WTC11 (cell line): ENCODE data around the gene FCHSD2. TPM values are rescaled to one million over a fixed set of nuclear protein-coding genes. Genes with fewer than 3 reads are reported as not detected.

Experiments used
- ATAC-seq: fragments of 200-7000 bp; cut with Tn5 transposase; 2 replicates; pipeline ENCODE4 v1.10.0; 2021; ENCODE audit warnings: mild to moderate bottlenecking, moderate library complexity
- CTCF ChIA-PET: fragments of 300-600 bp; sonication (Branson Sonifier 250); formaldehyde crosslinking; loops from one replicate; lab custom pipeline; 2021; ENCODE audit warnings: antibody characterized with exemption; lab: Charles Lee
- POLR2A ChIA-PET: fragments of 350-600 bp; sonication (Branson Sonifier 250); formaldehyde crosslinking; loops from one replicate; lab custom pipeline; 2021; ENCODE audit warnings: antibody characterized with exemption; lab: Charles Lee
- DNase-seq: peaks from one replicate; pipeline ENCODE4 v3.0.0; 2021; ENCODE audit warnings: low spot score
- H3K27ac Mint-ChIP-seq: 2 replicates; pipeline ENCODE4 v1.8.0; 2021; ENCODE audit warnings: mixed read lengths
- H3K27me3 Mint-ChIP-seq: 2 replicates; pipeline ENCODE4 v1.8.0; 2021; ENCODE audit warnings: low read depth, mild to moderate bottlenecking, moderate library complexity, mixed read lengths
- H3K36me3 Mint-ChIP-seq: 2 replicates; pipeline ENCODE4 v1.8.0; 2021; ENCODE audit warnings: mixed read lengths
- H3K4me1 Mint-ChIP-seq: 2 replicates; pipeline ENCODE4 v1.8.0; 2022; ENCODE audit warnings: mixed read lengths
- H3K4me3 Mint-ChIP-seq: 2 replicates; pipeline ENCODE4 v1.8.0; 2021; ENCODE audit warnings: mild to moderate bottlenecking, moderate library complexity, mixed read lengths
- H3K9me3 Mint-ChIP-seq: 2 replicates; pipeline ENCODE4 v1.8.0; 2021; ENCODE audit warnings: mixed read lengths
- ARID4B ChIP-seq: sonication (generic); formaldehyde crosslinking; IDR thresholded peaks from 2 replicates; pipeline ENCODE4 v1.8.0; 2023; ENCODE audit warnings: missing genetic modification reagents, mild to moderate bottlenecking, borderline replicate concordance
- ATF1 ChIP-seq: sonication (generic); formaldehyde crosslinking; IDR thresholded peaks from 2 replicates; pipeline ENCODE4 v1.8.1; 2023; ENCODE audit warnings: mild to moderate bottlenecking, moderate library complexity, missing genetic modification reagents
- CBFB ChIP-seq: sonication (generic); formaldehyde crosslinking; IDR thresholded peaks from 2 replicates; pipeline ENCODE4 v1.8.1; 2022; ENCODE audit warnings: mild to moderate bottlenecking, low read depth, missing genetic modification reagents
- CREM ChIP-seq: sonication (generic); formaldehyde crosslinking; IDR thresholded peaks from 2 replicates; pipeline ENCODE4 v1.8.1; 2022; ENCODE audit warnings: mild to moderate bottlenecking, missing genetic modification reagents, moderate library complexity
- EMX1 ChIP-seq: fragments of 250-450 bp; sonication (Bioruptor Pico); IDR thresholded peaks from 2 replicates; pipeline ENCODE4 v1.8.0; 2021; ENCODE audit warnings: mild to moderate bottlenecking
- ETV6 ChIP-seq: sonication (generic); formaldehyde crosslinking; IDR thresholded peaks from 2 replicates; pipeline ENCODE4 v1.8.1; 2022; ENCODE audit warnings: mild to moderate bottlenecking, missing genetic modification reagents
- FOXK1 ChIP-seq: sonication (generic); formaldehyde crosslinking; IDR thresholded peaks from 2 replicates; pipeline ENCODE4 v1.8.0; 2022; ENCODE audit warnings: mild to moderate bottlenecking, moderate library complexity, missing genetic modification reagents
- FOXP1 ChIP-seq: sonication (generic); formaldehyde crosslinking; IDR thresholded peaks from 2 replicates; pipeline ENCODE4 v1.8.0; 2022; ENCODE audit warnings: missing genetic modification reagents, mild to moderate bottlenecking, moderate library complexity, borderline replicate concordance
- GTF2I ChIP-seq: fragments of 250-450 bp; sonication (Bioruptor Pico); conservative IDR thresholded peaks from 2 replicates; pipeline ENCODE4 v1.4.0; 2021; ENCODE audit warnings: mild to moderate bottlenecking
- KAT7 ChIP-seq: sonication (generic); formaldehyde crosslinking; IDR thresholded peaks from 2 replicates; pipeline ENCODE4 v1.8.1; 2023; ENCODE audit warnings: missing genetic modification reagents, mild to moderate bottlenecking, borderline replicate concordance
- SP1 ChIP-seq: sonication (generic); formaldehyde crosslinking; conservative IDR thresholded peaks from 2 replicates; pipeline ENCODE4 v1.8.1; 2022; ENCODE audit warnings: missing genetic modification reagents
- TP53 ChIP-seq: sonication (generic); formaldehyde crosslinking; IDR thresholded peaks from 2 replicates; pipeline ENCODE4 v1.8.1; 2023; ENCODE audit warnings: mild to moderate bottlenecking, missing genetic modification reagents
- USF1 ChIP-seq: sonication (generic); formaldehyde crosslinking; IDR thresholded peaks from 2 replicates; pipeline ENCODE4 v1.8.0; 2022; ENCODE audit warnings: mild to moderate bottlenecking, missing genetic modification reagents
- ZBTB21 ChIP-seq: sonication (generic); formaldehyde crosslinking; IDR thresholded peaks from 2 replicates; pipeline ENCODE4 v1.8.1; 2023; ENCODE audit warnings: mild to moderate bottlenecking, missing genetic modification reagents, borderline replicate concordance
- ZNF416 ChIP-seq: fragments of 250-450 bp; sonication (Bioruptor Pico); IDR thresholded peaks from 2 replicates; pipeline ENCODE4 v1.9.0; 2021; ENCODE audit warnings: mild to moderate bottlenecking, inconsistent platforms
- ZNF423 ChIP-seq: fragments of 250-450 bp; sonication (Bioruptor Pico); IDR thresholded peaks from 2 replicates; pipeline ENCODE4 v2.1.2; 2022; ENCODE audit warnings: mild to moderate bottlenecking, moderate library complexity
- ZNF671 ChIP-seq: fragments of 250-450 bp; sonication (Bioruptor Pico); IDR thresholded peaks from 2 replicates; pipeline ENCODE4 v1.8.0; 2021; ENCODE audit warnings: mild to moderate bottlenecking
- total RNA-seq: library from RNA; stranded (reverse); gene quantifications from 3 replicates; pipeline ENCODE4 v1.2.3, GENCODE V29; 2021
- TF ChIP-seq, protein P1 (sequence below): sonication (generic); formaldehyde crosslinking; IDR thresholded peaks from 2 replicates; pipeline ENCODE4 v1.8.1; 2023; ENCODE audit warnings: mild to moderate bottlenecking, moderate library complexity, missing genetic modification reagents
- TF ChIP-seq, protein P2 (sequence below): sonication (generic); formaldehyde crosslinking; IDR thresholded peaks from 2 replicates; pipeline ENCODE4 v1.8.1; 2023; ENCODE audit warnings: mild to moderate bottlenecking, missing genetic modification reagents, moderate library complexity
- TF ChIP-seq, protein P3 (sequence below): fragments of 200-600 bp; IDR thresholded peaks from 2 replicates; pipeline ENCODE4 v1.8.0; 2022; ENCODE audit warnings: antibody characterized with exemption
- TF ChIP-seq, protein P4 (sequence below): sonication (generic); formaldehyde crosslinking; IDR thresholded peaks from 2 replicates; pipeline ENCODE4 v1.8.0; 2022; ENCODE audit warnings: mild to moderate bottlenecking, missing genetic modification reagents

Gene FCHSD2
- total RNA-seq, 1 experiment from 2014 or later = 10.1 TPM

DNA sequence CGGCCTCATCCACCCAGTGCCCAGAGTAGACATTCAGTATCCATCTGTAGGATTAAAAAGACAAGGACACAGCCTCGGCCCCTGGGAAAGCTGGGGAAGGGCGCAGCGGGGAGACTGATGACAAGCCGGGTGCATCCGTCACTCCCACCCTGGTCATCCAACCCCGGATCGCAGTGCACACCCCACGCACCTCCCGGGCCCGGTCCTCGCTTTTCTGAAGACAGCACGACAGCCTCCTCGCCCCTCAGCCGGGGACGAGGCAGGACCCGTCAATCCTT lies 1.1 kb downstream of the FCHSD2 start:
- POLR2A ChIA-PET = no interaction called here
- H3K27ac Mint-ChIP-seq = no peak overlapping the region
- CTCF ChIA-PET = interaction anchor here (1.0 to 1.7 kb wide), 2 partner anchors 28 to 37 kb away, joined by 4 to 6 read pairs; no protein-coding TSS in a partner anchor

DNA sequence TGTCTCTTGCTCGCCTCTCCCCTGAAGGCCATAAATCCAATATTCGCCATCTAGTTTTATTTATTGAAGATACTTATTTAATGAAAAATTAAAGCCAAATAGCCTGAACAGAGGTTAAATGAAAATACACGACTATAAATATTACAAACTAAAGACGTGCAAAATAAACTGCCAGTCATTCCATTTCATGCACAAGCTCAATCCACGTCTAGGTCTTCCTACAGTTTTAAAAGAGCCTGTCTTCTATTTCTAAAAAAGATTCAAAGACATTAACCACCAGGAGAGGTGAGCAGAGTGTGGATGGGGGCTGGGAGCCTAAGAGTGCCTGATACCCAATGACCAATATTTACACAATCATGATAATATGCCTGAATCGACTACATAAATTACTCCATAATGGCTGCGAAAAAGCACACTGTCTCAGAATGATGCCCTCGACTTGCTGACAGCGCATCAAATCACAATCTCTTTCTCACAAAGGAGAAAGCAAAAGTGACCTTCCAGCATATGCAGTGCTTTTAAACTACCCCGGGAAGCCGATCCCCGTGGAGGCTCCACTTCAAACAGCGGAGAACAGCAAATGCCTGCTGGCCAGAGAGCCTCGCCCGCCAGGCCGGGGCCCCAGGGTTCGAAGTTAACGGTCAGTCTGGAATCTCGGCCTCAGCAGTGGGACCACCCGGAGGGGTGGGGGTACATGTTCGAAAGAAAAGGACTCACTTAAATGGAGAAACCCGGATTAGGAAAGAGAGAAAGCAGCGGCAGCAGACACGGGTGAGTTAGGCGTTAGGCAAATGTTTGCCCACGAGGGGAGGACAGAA lies 1.7 kb downstream of the FCHSD2 start:
- peaks cover 23% of the 10 kb centered on the region for H3K4me1 Mint-ChIP-seq
- H3K4me3 Mint-ChIP-seq = peak overlapping the region; percentile 87
- no peak overlapping the region for H3K27ac Mint-ChIP-seq
- POLR2A ChIA-PET = no interaction called here
- CTCF ChIA-PET = interaction anchor here (1.0 kb wide), 1 partner anchor 37 kb away, joined by 4 read pairs; no protein-coding TSS in a partner anchor
- H3K27me3 Mint-ChIP-seq = peaks cover 16% of the 10 kb centered on the region
- DNase-seq (peak; percentile 45), ATAC-seq (no peak)
- no peaks in the 10 kb centered on the region for H3K9me3 Mint-ChIP-seq
- no peaks in the 10 kb centered on the region; the same call in 1 of the 2 replicates for H3K36me3 Mint-ChIP-seq
- TF ChIP-seq CBFB (CRISPR knock-in tag) = no peak
- TF ChIP-seq, protein P1, sequence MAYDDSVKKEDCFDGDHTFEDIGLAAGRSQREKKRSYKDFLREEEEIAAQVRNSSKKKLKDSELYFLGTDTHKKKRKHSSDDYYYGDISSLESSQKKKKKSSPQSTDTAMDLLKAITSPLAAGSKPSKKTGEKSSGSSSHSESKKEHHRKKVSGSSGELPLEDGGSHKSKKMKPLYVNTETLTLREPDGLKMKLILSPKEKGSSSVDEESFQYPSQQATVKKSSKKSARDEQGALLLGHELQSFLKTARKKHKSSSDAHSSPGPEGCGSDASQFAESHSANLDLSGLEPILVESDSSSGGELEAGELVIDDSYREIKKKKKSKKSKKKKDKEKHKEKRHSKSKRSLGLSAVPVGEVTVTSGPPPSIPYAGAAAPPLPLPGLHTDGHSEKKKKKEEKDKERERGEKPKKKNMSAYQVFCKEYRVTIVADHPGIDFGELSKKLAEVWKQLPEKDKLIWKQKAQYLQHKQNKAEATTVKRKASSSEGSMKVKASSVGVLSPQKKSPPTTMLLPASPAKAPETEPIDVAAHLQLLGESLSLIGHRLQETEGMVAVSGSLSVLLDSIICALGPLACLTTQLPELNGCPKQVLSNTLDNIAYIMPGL = no peak
- TF ChIP-seq ATF1 (CRISPR knock-in tag) = no peak
- TF ChIP-seq USF1 (CRISPR knock-in tag) = no peak
- TF ChIP-seq, protein P2, sequence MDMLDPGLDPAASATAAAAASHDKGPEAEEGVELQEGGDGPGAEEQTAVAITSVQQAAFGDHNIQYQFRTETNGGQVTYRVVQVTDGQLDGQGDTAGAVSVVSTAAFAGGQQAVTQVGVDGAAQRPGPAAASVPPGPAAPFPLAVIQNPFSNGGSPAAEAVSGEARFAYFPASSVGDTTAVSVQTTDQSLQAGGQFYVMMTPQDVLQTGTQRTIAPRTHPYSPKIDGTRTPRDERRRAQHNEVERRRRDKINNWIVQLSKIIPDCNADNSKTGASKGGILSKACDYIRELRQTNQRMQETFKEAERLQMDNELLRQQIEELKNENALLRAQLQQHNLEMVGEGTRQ (CRISPR knock-in tag) = no peak
- TF ChIP-seq SP1 = no peak
- no peak for TF ChIP-seq EMX1 (CRISPR knock-in tag)
- TF ChIP-seq FOXK1 (CRISPR knock-in tag) = no peak
- TF ChIP-seq, protein P3, sequence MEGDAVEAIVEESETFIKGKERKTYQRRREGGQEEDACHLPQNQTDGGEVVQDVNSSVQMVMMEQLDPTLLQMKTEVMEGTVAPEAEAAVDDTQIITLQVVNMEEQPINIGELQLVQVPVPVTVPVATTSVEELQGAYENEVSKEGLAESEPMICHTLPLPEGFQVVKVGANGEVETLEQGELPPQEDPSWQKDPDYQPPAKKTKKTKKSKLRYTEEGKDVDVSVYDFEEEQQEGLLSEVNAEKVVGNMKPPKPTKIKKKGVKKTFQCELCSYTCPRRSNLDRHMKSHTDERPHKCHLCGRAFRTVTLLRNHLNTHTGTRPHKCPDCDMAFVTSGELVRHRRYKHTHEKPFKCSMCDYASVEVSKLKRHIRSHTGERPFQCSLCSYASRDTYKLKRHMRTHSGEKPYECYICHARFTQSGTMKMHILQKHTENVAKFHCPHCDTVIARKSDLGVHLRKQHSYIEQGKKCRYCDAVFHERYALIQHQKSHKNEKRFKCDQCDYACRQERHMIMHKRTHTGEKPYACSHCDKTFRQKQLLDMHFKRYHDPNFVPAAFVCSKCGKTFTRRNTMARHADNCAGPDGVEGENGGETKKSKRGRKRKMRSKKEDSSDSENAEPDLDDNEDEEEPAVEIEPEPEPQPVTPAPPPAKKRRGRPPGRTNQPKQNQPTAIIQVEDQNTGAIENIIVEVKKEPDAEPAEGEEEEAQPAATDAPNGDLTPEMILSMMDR = no peak
- no peak for TF ChIP-seq ZNF423 (CRISPR knock-in tag)
- TF ChIP-seq TP53 (CRISPR knock-in tag) = no peak

More for the DNA sequence above, 1.1 kb downstream of the FCHSD2 start:
- ATAC-seq (no peak), DNase-seq (no peak)
- Mint-ChIP-seq H3K36me3 (no peaks in the 10 kb centered on the region; the same call in 1 of the 2 replicates), H3K27me3 (peaks cover 16% of the 10 kb centered on the region), H3K9me3 (no peaks in the 10 kb centered on the region), H3K4me1 (peaks cover 23% of the 10 kb centered on the region), H3K4me3 (peak overlapping the region; percentile 87)
- no peak for TF ChIP-seq GTF2I
- no peak for TF ChIP-seq ZNF423 (CRISPR knock-in tag)
- no peak for TF ChIP-seq ETV6 (CRISPR knock-in tag)
- TF ChIP-seq, protein P4, sequence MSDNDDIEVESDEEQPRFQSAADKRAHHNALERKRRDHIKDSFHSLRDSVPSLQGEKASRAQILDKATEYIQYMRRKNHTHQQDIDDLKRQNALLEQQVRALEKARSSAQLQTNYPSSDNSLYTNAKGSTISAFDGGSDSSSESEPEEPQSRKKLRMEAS (CRISPR knock-in tag) = no peak
- no peak for TF ChIP-seq ZBTB21 (CRISPR knock-in tag)
- TF ChIP-seq, protein P1 = 0 out of 2 replicates have a peak, but pooled peaks have one; percentile 31
- TF ChIP-seq ARID4B (CRISPR knock-in tag) = no peak
- TF ChIP-seq ZNF671 (CRISPR knock-in tag) = no peak
- no peak for TF ChIP-seq FOXP1 (CRISPR knock-in tag)
- no peak for TF ChIP-seq KAT7 (CRISPR knock-in tag)
- 0 out of 2 replicates have a peak, but pooled peaks have one; percentile 30 for TF ChIP-seq CREM (CRISPR knock-in tag)
- no peak for TF ChIP-seq ZNF416 (CRISPR knock-in tag)
